GM12878 (cell line): ENCODE data around the gene CDCP1. TPM values are rescaled to one million over a fixed set of nuclear protein-coding genes. Genes with fewer than 3 reads are reported as not detected.

ENCODE experiments used
- ATAC-seq: fragments of 200-7000 bp; cut with Tn5 transposase; 3 replicates; pipeline ENCODE4 v1.9.1; 2020; ENCODE audit warnings: mild to moderate bottlenecking, moderate library complexity
- BruUV-seq: library from RNA; stranded (reverse); fragments of 400-500 nt; replicated peaks from 2 replicates; lab custom pipeline; 2021; lab: Mats Ljungman, UMichigan
- CTCF ChIA-PET: fragments of 300-600 bp; sonication (Branson Sonifier 250); formaldehyde crosslinking; extraction: SDS; loops from one replicate; lab custom pipeline; 2021; ENCODE audit warnings: inconsistent platforms; lab: Yijun Ruan, JAX
- POLR2A ChIA-PET: fragments of 350-600 bp; formaldehyde crosslinking; extraction: SDS; loops from one replicate; lab custom pipeline; 2021; ENCODE audit warnings: inconsistent platforms; lab: Charles Lee
- RAD21 ChIA-PET: fragments of 300-600 bp; sonication (Branson Sonifier 250); formaldehyde crosslinking; loops from one replicate; lab custom pipeline; 2023; ENCODE audit warnings: antibody characterized with exemption; ENCODE audit not compliant: unreplicated experiment; lab: Charles Lee
- SMC1A ChIA-PET: fragments of 300-600 bp; sonication (Branson Sonifier 250); formaldehyde crosslinking; loops from one replicate; lab custom pipeline; 2023; ENCODE audit not compliant: unreplicated experiment, uncharacterized antibody; lab: Charles Lee
- DNase-seq: peaks from one replicate; pipeline ENCODE4 v3.0.0-alpha.2; 2011; ENCODE audit warnings: low read depth, low spot score
- FAIRE-seq: peaks from 3 replicates; lab custom pipeline; 2011; peaks lifted over from hg19 to GRCh38; lab: Jason Lieb, UNC
- H2AFZ ChIP-seq: 2 replicates; pipeline ENCODE4 v1.6.0; 2011; ENCODE audit warnings: low read depth, low read length, control low read depth; ENCODE audit not compliant: control insufficient read depth
- H3K27ac ChIP-seq: 2 replicates; pipeline ENCODE4 v1.5.1; 2011; ENCODE audit warnings: control low read depth; ENCODE audit not compliant: control insufficient read depth, insufficient read depth
- H3K27me3 ChIP-seq, 2 experiments: replicated peaks in 1 of 2; 2 replicates each; pipeline versions ENCODE4 v1.6.0 to v1.6.1; 2011; ENCODE audit warnings: low read length in 1 of 2; ENCODE audit not compliant: control insufficient read depth in 2 of 2, insufficient read depth in 2 of 2
- H3K36me3 ChIP-seq, 2 experiments: 2 replicates each; pipeline ENCODE4 v1.5.1; 2011; ENCODE audit warnings: low read length in 1 of 2; ENCODE audit not compliant: control insufficient read depth in 2 of 2, insufficient read depth in 2 of 2
- H3K4me1 ChIP-seq: 2 replicates; pipeline ENCODE4 v1.6.1; 2011; ENCODE audit warnings: mild to moderate bottlenecking, low read length, moderate library complexity, mixed read lengths; ENCODE audit not compliant: control insufficient read depth, insufficient read depth
- H3K4me2 ChIP-seq: 2 replicates; pipeline ENCODE4 v1.6.0; 2011; ENCODE audit warnings: control low read depth; ENCODE audit not compliant: control insufficient read depth, insufficient read depth
- H3K4me3 ChIP-seq: fragments of 200-600 bp; sonication (generic); 2 replicates; pipeline ENCODE4 v1.5.1; 2016
- H3K79me2 ChIP-seq: 2 replicates; pipeline ENCODE4 v1.6.0; 2011; ENCODE audit warnings: low read length; ENCODE audit not compliant: control insufficient read depth, insufficient read depth
- H3K9ac ChIP-seq: 2 replicates; pipeline ENCODE4 v1.8.0; 2011; ENCODE audit warnings: low read length, control low read depth, mixed read lengths; ENCODE audit not compliant: control insufficient read depth, insufficient read depth
- H3K9me3 ChIP-seq: replicated peaks from 3 replicates; pipeline ENCODE4 v1.5.1; 2011; ENCODE audit warnings: mild to moderate bottlenecking, low read length; ENCODE audit not compliant: control insufficient read depth, insufficient read depth
- H4K20me1 ChIP-seq: 2 replicates; pipeline ENCODE4 v1.6.0; 2011; ENCODE audit not compliant: control insufficient read depth, insufficient read depth
- ATF7 ChIP-seq: fragments of 450-650 bp; IDR thresholded peaks from 2 replicates; pipeline ENCODE4 v1.6.1; 2016; ENCODE audit warnings: low read depth, mild to moderate bottlenecking
- BRCA1 ChIP-seq: IDR thresholded peaks from 2 replicates; pipeline ENCODE4 v1.6.1; 2011; ENCODE audit warnings: low read depth, low read length, improper control_type of control experiment
- CEBPB ChIP-seq, 2 experiments: fragments of 150-350 bp in 1 of 2; IDR thresholded peaks; 2 replicates each; pipeline ENCODE4 v1.6.1; 2012 to 2014; ENCODE audit warnings: low read depth in 2 of 2, low read length in 2 of 2, borderline replicate concordance in 1 of 2, inconsistent platforms in 1 of 2
- CHD1 ChIP-seq: IDR thresholded peaks from 2 replicates; pipeline ENCODE4 v1.6.1; 2012; ENCODE audit warnings: low read depth, low read length, improper control_type of control experiment
- CREB1 ChIP-seq: IDR thresholded peaks from 2 replicates; pipeline ENCODE4 v1.6.1; 2012; ENCODE audit warnings: low read depth, mild to moderate bottlenecking, inconsistent platforms
- DPF2 ChIP-seq: fragments of 450-650 bp; IDR thresholded peaks from 2 replicates; pipeline ENCODE4 v1.6.1; 2017; ENCODE audit warnings: mild to moderate bottlenecking
- EED ChIP-seq: sonication (generic); IDR thresholded peaks from 2 replicates; pipeline ENCODE4 v1.6.1; 2016; ENCODE audit warnings: antibody characterized with exemption, low read depth
- ETV6 ChIP-seq, 2 experiments: fragments of 450-650 bp in 1 of 2; IDR thresholded peaks in 1 of 2; conservative IDR thresholded peaks in 1 of 2; 2 replicates each; pipeline ENCODE4 v1.6.1; 2014; ENCODE audit warnings: antibody characterized with exemption in 1 of 2, borderline replicate concordance in 1 of 2, low read depth in 1 of 2, mild to moderate bottlenecking in 1 of 2, moderate library complexity in 1 of 2
- IKZF2 ChIP-seq, 2 experiments: fragments of 450-650 bp; IDR thresholded peaks; 2 replicates each; pipeline ENCODE4 v1.6.1; 2017; ENCODE audit warnings: mild to moderate bottlenecking in 2 of 2, moderate library complexity in 2 of 2
- IRF4 ChIP-seq: IDR thresholded peaks from 2 replicates; pipeline ENCODE4 v1.6.1; 2011; ENCODE audit warnings: low read depth, low read length
- KDM1A ChIP-seq: fragments of 200-600 bp; sonication (generic); IDR thresholded peaks from 2 replicates; pipeline ENCODE4 v1.6.1; 2016; ENCODE audit warnings: borderline replicate concordance
- MYC ChIP-seq: IDR thresholded peaks from 2 replicates; pipeline ENCODE4 v1.6.1; 2011; ENCODE audit warnings: mild to moderate bottlenecking, low read length, moderate library complexity, inconsistent platforms; ENCODE audit not compliant: insufficient read depth, insufficient replicate concordance, insufficient read length, severe bottlenecking
- NFYB ChIP-seq: IDR thresholded peaks from 2 replicates; pipeline ENCODE4 v1.6.1; 2011; ENCODE audit warnings: low read depth, mild to moderate bottlenecking, low read length, improper control_type of control experiment, moderate library complexity; ENCODE audit not compliant: insufficient read depth
- NR2C1 ChIP-seq: fragments of 450-650 bp; IDR thresholded peaks from 2 replicates; pipeline ENCODE4 v1.6.1; 2017; ENCODE audit warnings: antibody characterized with exemption, mild to moderate bottlenecking, moderate library complexity
- POLR2AphosphoS5 ChIP-seq: IDR thresholded peaks from 2 replicates; pipeline ENCODE4 v1.6.1; 2011; ENCODE audit warnings: mild to moderate bottlenecking, low read length, inconsistent platforms
- SMAD1 ChIP-seq: fragments of 450-650 bp; IDR thresholded peaks from 2 replicates; pipeline ENCODE4 v1.6.1; 2018; ENCODE audit warnings: mild to moderate bottlenecking, low read depth; ENCODE audit not compliant: partially characterized antibody
- SMAD5 ChIP-seq: IDR thresholded peaks from 2 replicates; pipeline ENCODE4 v1.6.1; 2016; ENCODE audit warnings: antibody characterized with exemption, low read depth
- STAT3 ChIP-seq: IDR thresholded peaks from 2 replicates; pipeline ENCODE4 v1.6.1; 2011; ENCODE audit warnings: low read depth, low read length, improper control_type of control experiment
- WGBS: methylation state at CpG from one replicate; pipeline ENCODE4 v1.1.6; 2016; ENCODE audit warnings: low lambda C conversion rate; ENCODE audit not compliant: insufficient replicate concordance, insufficient coverage; ENCODE audit errors: missing lambda C conversion rate; 5-methylcytosine and 5-hydroxymethylcytosine counted together
- in situ Hi-C: fragments of 300-500 bp; cut with MboI; formaldehyde crosslinking; loops from 9 replicates; pipeline ENCODE4 v1.14.3; 2018; ENCODE audit warnings: mixed read lengths
- intact Hi-C: fragments of 100-400 bp; cut with micrococcal nuclease; formaldehyde crosslinking; loops from one replicate; pipeline ENCODE4 v1.14.2; 2022; ENCODE audit not compliant: unreplicated experiment
- polyA plus RNA-seq, 11 experiments: library from polyadenylated mRNA; depleted of rRNA in 4 of 11; unstranded in 6 of 11; stranded (reverse) in 5 of 11; fragments of >200 nt; fragmentation: Nextera tagmentation in 4 of 11; fragmentation: Illumina TruSeq in 1 of 11; extraction: Ambion mirVana in 4 of 11; extraction: Trizol in 1 of 11; gene quantifications; 1 replicate in 1 of 11; 2 replicates in 10 of 11; pipeline versions ENCODE4 v1.2.1 to v1.2.3, GENCODE V29; 2011 to 2016; ENCODE audit warnings: inconsistent platforms in 2 of 11, missing spikeins in 2 of 11, low read depth in 1 of 11
- total RNA-seq, 4 experiments: library from RNA; depleted of rRNA in 3 of 4; stranded (reverse); fragments of >200 nt in 3 of 4; fragmentation: Illumina TruSeq in 1 of 4; extraction: Trizol in 1 of 4; gene quantifications; 2 replicates each; pipeline versions ENCODE4 v1.2.1 to v1.2.3, GENCODE V29; 2013 to 2021

Gene CDCP1
- total and polyA plus RNA-seq, 10 of the 15 experiments (the other 5 are each of a cell fraction or from before 2014, with no cell fraction given) = 0.35 to 2.2 (median 0.86) TPM

GRCh38 chr3:45181496-45181895, 35.3 kb upstream of the CDCP1 start:
- BruUV-seq = no TSS peak
- in situ Hi-C loops = no loop called here
- Histone ChIP-seq H4K20me1 (no peaks in the 10 kb centered on the region), H3K27ac (no peak overlapping the region), H3K4me2 (no peak overlapping the region), H2AFZ (no peak overlapping the region), H3K4me3 (no peak overlapping the region), H3K27me3 (peaks cover 0 to 3% of the 10 kb centered on the region in 2 experiments; a peak in 2 of 4 replicates), H3K4me1 (no peaks in the 10 kb centered on the region; the same call in 1 of the 2 replicates), H3K36me3 (no peaks in the 10 kb centered on the region)
- ChIA-PET CTCF (interaction anchor here (0.7 kb wide), 1 partner anchor 888 kb away, joined by 3 read pairs; no protein-coding TSS in a partner anchor), POLR2A (no interaction called here)
- no peak for FAIRE-seq
- no peak for ATAC-seq
- intact Hi-C loops = no loop called here
- TF ChIP-seq KDM1A = no peak
- no peak for TF ChIP-seq STAT3
- no peak for TF ChIP-seq CREB1
- TF ChIP-seq MYC = no peak
- no peak for TF ChIP-seq NFYB
- no peak for TF ChIP-seq SMAD1
- TF ChIP-seq CHD1 = no peak
- no peak for TF ChIP-seq BRCA1
- TF ChIP-seq DPF2 = no peak
- TF ChIP-seq ATF7 = no peak
- TF ChIP-seq POLR2AphosphoS5 = no peak
- no peak for TF ChIP-seq EED
- TF ChIP-seq NR2C1 = no peak
- TF ChIP-seq ETV6 (conservative IDR thresholded peaks at IDR 0.05 in 1 of 2, IDR thresholded peaks at IDR 0.05 in 1 of 2; ENCODE audit: borderline replicate concordance in 1 of 2, low read depth in 1 of 2) = no peak
- no peak for TF ChIP-seq CEBPB (IDR thresholded peaks at IDR 0.05; ENCODE audit: borderline replicate concordance in 1 of 2, low read depth in 2 of 2, low read length in 2 of 2)
- TF ChIP-seq SMAD5 = no peak
- TF ChIP-seq IRF4 = no peak
- TF ChIP-seq IKZF2 (IDR thresholded peaks at IDR 0.05) = no peak
- TF ChIP-seq, all 136 proteins: peak for 0
- ChIA-PET RAD21 (no interaction called here), SMC1A (interaction anchor here (0.6 kb wide), 1 partner anchor 39 kb away, joined by 3 read pairs; no protein-coding TSS in a partner anchor)
- no peak for DNase-seq
- Histone ChIP-seq H3K9me3 (no peaks in the 10 kb centered on the region), H3K9ac (no peak overlapping the region), H3K79me2 (no peaks in the 10 kb centered on the region)
- WGBS = 25% methylated on average over 5 of the region's 5 CpGs
